ENCODE measurements around the gene TNKS1BP1.

Gene TNKS1BP1

DNA sequence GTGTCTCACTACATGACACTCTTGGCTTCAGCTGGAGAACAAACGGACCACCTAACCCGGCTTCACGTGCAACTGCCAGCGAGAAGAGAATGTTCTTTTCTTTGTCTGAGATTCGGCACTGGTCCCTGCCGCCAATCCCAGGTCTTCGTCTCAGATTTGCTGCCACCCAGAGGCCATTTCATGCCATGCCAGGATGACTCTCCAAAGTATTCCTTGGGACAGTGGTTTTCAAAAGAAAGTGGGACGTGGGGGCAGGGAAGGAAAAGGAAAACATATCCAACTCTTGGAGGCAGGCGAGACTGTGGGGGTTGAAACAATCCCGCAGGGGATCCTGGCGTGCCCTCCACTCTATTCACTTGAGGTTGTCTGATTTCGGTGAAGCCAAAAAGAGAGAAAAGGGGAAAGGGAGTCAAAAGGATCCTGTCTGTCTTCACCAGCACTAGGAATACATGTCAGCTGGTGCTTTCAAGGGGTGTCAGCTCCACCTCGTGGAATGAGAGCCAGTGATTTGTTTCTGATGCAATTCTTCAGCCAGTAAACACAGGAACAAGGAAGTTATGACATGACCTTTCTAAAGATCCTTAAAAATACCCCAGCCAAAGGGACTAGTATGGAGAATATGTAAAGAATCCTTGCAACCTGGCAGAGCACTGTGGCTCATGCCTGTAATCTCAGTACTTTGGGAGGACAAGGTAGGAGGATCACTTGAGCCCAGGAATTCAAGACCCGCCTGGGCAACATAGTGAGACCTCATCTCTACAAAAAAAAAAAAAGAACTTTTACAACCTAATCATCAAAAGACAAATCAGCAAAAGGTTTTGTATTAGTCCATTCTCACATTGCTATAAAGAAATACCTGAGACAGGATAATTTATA lies 46.7 kb downstream of the TNKS1BP1 start:
- peak; percentile 79 for DNase-seq (ENCODE audit: extremely low spot score)
- no peak for TF ChIP-seq NFRKB (IDR thresholded peaks at IDR 0.05)
- no peak for TF ChIP-seq BHLHE40 (IDR thresholded peaks at IDR 0.05; ENCODE audit: borderline replicate concordance)
- TF ChIP-seq ELF4 (IDR thresholded peaks at IDR 0.05): no peak
- TF ChIP-seq, protein P1, sequence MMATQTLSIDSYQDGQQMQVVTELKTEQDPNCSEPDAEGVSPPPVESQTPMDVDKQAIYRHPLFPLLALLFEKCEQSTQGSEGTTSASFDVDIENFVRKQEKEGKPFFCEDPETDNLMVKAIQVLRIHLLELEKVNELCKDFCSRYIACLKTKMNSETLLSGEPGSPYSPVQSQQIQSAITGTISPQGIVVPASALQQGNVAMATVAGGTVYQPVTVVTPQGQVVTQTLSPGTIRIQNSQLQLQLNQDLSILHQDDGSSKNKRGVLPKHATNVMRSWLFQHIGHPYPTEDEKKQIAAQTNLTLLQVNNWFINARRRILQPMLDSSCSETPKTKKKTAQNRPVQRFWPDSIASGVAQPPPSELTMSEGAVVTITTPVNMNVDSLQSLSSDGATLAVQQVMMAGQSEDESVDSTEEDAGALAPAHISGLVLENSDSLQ (IDR thresholded peaks at IDR 0.05): no peak
- TF ChIP-seq ZNF384 (IDR thresholded peaks at IDR 0.05): no peak
- TF ChIP-seq L3MBTL2 (conservative IDR thresholded peaks at IDR 0.05): no peak
- CTCF ChIA-PET: no interaction called here
- POLR2A ChIA-PET: no interaction called here

DNA sequence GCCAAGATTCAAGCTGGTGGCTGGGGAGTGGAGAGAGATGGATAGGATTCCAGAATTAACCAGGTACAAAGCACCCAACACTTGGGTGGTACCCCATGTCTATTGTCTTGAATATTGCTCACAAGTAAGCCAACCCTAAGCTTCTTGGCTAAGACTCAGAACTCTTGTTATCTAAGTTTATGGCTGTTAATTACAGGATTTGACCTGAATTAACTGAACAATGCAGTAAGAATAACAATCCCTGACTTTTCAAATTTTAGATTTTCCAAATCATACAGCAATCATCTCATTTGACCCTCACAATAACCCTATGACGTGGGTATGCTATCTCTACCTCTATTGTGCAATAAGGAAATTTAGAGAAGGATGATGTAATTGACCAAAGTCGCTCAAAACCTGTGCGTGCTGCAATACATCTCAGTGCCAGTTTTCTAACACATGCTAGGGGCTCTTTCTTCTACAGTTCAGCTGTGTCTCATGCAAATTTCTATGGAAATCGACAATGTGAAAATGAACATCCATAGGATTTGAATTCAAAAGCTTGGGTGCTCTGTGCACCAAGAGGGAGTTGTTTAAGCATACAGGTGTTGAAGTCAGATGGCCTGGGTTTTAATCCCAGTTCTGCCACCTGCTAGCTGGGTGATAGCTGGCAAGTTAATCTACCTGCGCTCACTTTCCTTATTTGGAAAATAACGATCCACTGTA lies 47.6 kb downstream of the TNKS1BP1 start:
- CTCF ChIA-PET: no interaction called here
- POLR2A ChIA-PET: no interaction called here
- TF ChIP-seq ARNT (IDR thresholded peaks at IDR 0.05) (no peak), FOXK2 (IDR thresholded peaks at IDR 0.05) (no peak), HDGF (IDR thresholded peaks at IDR 0.05; ENCODE audit: borderline replicate concordance) (no peak), SP1 (IDR thresholded peaks at IDR 0.05) (no peak), TARDBP (IDR thresholded peaks at IDR 0.05) (no peak), BHLHE40 (IDR thresholded peaks at IDR 0.05; ENCODE audit: borderline replicate concordance) (no peak), LEF1 (IDR thresholded peaks at IDR 0.05; ENCODE audit: borderline replicate concordance) (no peak), NFRKB (IDR thresholded peaks at IDR 0.05) (no peak), FOXM1 (IDR thresholded peaks at IDR 0.05; ENCODE audit: borderline replicate concordance) (no peak), SUZ12 (IDR thresholded peaks at IDR 0.05) (no peak), ZNF384 (IDR thresholded peaks at IDR 0.05) (no peak), L3MBTL2 (conservative IDR thresholded peaks at IDR 0.05) (no peak), CTBP1 (IDR thresholded peaks at IDR 0.05; ENCODE audit: borderline replicate concordance) (no peak), ELF4 (IDR thresholded peaks at IDR 0.05) (no peak)
- DNase-seq (ENCODE audit: extremely low spot score): no peak

DNA sequence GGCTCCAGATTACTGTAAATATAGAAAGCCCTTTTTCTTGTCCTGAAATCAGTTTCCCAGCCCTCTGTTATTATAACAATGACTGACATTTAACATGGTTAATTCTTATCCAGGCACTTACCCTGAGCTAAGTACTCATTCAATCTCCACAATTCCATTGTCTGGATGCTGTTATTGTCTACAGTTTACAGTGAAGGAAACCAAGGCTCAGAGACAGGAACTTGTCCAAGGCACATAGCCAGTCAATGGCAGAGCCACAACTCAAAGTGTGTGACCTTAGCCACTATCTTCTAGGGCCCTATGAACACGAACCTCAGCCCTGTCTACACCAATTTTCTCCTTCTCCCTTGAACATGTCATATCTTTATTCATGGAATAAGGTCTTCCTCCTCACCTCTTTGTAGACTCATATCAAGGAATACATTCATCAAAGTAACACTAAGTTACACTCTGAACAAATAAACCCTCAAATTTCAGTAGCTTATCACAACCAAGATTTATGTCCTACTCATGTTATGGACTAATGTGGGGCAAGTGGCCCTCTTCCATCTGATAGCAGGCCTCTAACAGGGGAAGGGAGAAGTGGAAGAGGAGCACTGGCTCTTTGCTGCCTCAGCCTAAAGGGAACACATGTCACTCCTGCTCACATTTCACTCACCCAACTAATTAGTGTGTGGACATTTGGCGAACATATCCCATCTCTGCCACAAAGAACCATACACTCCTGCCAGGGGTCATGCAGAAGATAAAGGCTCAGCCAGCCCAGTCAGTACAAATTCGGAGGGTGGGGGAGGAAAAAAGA lies 48.4 kb downstream of the TNKS1BP1 start:
- DNase-seq (ENCODE audit: extremely low spot score): no peak
- POLR2A ChIA-PET: no interaction called here

DNA sequence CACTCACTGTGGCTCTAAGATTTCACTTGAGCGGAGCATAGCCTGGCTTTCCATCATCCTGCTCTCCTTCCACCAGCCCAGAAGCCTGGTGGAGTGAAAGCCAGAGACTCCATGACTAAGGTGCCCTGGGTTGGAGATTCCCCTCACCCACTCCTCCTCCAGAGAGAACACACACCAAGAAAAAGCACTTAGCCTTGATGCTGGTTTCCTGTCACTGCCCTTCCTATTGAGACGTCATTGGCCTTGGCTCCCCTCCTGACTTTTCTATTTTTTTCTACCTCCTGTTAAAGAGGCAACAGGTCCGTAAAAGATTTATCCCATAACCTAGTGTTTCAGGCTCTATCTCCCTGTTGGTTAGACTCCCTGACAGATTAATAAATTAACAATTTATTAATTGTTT lies 49.2 kb downstream of the TNKS1BP1 start:
- no peak for DNase-seq (ENCODE audit: extremely low spot score)
- ChIA-PET CTCF (no interaction called here), POLR2A (no interaction called here)
- TF ChIP-seq SP1 (IDR thresholded peaks at IDR 0.05) (no peak), ARNT (IDR thresholded peaks at IDR 0.05) (no peak), TARDBP (IDR thresholded peaks at IDR 0.05) (no peak), ELF4 (IDR thresholded peaks at IDR 0.05) (no peak), FOXM1 (IDR thresholded peaks at IDR 0.05; ENCODE audit: borderline replicate concordance) (no peak), FOXA1 (IDR thresholded peaks at IDR 0.05) (no peak), LEF1 (IDR thresholded peaks at IDR 0.05; ENCODE audit: borderline replicate concordance) (no peak), HDGF (IDR thresholded peaks at IDR 0.05; ENCODE audit: borderline replicate concordance) (no peak), L3MBTL2 (conservative IDR thresholded peaks at IDR 0.05) (no peak), CTBP1 (IDR thresholded peaks at IDR 0.05; ENCODE audit: borderline replicate concordance) (no peak), BHLHE40 (IDR thresholded peaks at IDR 0.05; ENCODE audit: borderline replicate concordance) (no peak), SUZ12 (IDR thresholded peaks at IDR 0.05) (no peak), ZNF384 (IDR thresholded peaks at IDR 0.05) (no peak)
- TF ChIP-seq, protein P1 (IDR thresholded peaks at IDR 0.05): no peak

More for the DNA sequence above, 48.4 kb downstream of the TNKS1BP1 start:
- CTCF ChIA-PET: no interaction called here
- TF ChIP-seq NFRKB (IDR thresholded peaks at IDR 0.05): no peak
- TF ChIP-seq, protein P1 (IDR thresholded peaks at IDR 0.05): no peak
- no peak for TF ChIP-seq ZNF384 (IDR thresholded peaks at IDR 0.05)
- TF ChIP-seq FOXK2 (IDR thresholded peaks at IDR 0.05): no peak
- no peak for TF ChIP-seq L3MBTL2 (conservative IDR thresholded peaks at IDR 0.05)

DNA sequence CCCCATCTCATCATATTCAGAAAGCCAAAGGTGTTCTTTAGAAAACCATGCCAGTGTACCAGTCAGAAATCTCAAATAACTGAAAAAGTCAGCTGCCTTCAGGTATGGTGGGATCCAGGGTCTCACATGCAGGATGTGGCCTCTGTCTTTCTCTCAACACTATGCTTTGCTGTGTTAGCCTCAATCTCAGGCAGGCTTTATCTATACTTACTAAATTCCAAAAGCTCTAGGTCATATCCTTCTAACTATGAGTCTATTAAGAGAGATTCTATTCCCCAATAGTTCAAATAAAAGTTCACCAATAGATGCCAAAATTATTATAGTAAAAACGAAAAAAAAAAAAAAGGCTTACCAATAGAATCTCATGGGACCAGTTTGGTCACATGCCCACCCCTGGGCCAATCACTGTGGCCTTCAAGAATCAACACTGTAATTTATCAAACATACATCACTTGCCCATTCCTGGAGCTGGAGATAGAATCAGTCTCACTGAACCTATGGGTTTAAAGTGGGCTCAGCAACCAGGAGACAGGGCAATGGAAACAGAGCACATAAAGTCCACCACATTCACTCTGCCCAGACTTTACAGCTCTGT lies 49.8 kb downstream of the TNKS1BP1 start:
- TF ChIP-seq BHLHE40 (IDR thresholded peaks at IDR 0.05; ENCODE audit: borderline replicate concordance) (no peak), ARNT (IDR thresholded peaks at IDR 0.05) (no peak), L3MBTL2 (conservative IDR thresholded peaks at IDR 0.05) (no peak), CTBP1 (IDR thresholded peaks at IDR 0.05; ENCODE audit: borderline replicate concordance) (no peak), SUZ12 (IDR thresholded peaks at IDR 0.05) (no peak), NFRKB (IDR thresholded peaks at IDR 0.05) (no peak), ZNF384 (IDR thresholded peaks at IDR 0.05) (no peak), SP1 (IDR thresholded peaks at IDR 0.05) (no peak), FOXK2 (IDR thresholded peaks at IDR 0.05) (no peak)
- TF ChIP-seq, protein P1 (IDR thresholded peaks at IDR 0.05): no peak
- POLR2A ChIA-PET: no interaction called here

More for the DNA sequence above, 49.8 kb downstream of the TNKS1BP1 start:
- CTCF ChIA-PET: no interaction called here
- no peak for DNase-seq (ENCODE audit: extremely low spot score)
